GM18870 (cell line): ENCODE data around the gene GNE.
"Not testable (repeated sequence)": the region's sequence is repeated elsewhere in the genome, so short reads cannot be mapped to it uniquely, and the experiment has no call there.

Source experiments
- ATAC-seq: cut with Tn5 transposase; IDR thresholded peaks from one replicate; pipeline ENCODE4 v1.9.1; 2021; ENCODE audit warnings: moderate library complexity; ENCODE audit not compliant: unreplicated experiment

The GNE gene

DNA sequence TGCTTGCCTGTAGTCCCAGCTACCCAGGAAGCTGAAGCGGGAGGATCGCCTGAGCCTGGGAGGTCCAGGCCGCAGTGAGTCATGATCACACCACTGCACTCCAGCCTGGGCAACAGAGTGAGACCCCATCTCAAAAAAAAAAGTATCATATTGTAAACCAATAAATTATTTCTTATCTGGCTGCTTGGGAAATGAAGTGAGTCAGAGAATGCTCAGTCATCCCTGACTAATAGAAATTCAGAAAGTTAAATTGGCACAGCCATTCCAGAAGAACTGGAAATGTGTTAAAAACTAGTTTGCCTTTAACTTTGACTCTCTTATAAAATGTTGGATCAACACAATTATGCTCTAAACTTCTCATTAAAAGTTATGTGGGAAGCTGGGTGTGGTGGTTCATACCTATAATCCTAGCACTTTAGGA, 9.8 kb upstream of the GNE start:
- ATAC-seq: no peak

DNA sequence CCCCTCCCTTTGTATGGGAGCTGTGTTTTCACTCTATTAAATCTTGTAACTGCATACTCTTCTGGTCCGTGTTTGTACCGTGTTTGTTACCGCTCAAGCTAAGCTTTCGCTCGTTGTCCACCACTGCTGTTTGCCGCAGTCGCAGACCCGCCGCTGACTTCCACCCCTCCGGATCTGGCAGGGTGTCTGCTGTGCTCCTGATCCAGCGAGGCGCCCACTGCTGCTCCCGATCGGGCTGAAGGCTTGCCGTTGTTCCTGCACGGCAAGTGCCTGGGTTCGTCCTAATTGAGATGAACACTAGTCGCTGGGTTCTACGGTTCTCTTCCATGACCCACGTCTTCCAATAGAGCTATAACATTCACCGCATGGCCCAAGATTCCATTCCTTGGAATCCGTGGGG, 6.6 kb upstream of the GNE start:
- ATAC-seq: no peak

DNA sequence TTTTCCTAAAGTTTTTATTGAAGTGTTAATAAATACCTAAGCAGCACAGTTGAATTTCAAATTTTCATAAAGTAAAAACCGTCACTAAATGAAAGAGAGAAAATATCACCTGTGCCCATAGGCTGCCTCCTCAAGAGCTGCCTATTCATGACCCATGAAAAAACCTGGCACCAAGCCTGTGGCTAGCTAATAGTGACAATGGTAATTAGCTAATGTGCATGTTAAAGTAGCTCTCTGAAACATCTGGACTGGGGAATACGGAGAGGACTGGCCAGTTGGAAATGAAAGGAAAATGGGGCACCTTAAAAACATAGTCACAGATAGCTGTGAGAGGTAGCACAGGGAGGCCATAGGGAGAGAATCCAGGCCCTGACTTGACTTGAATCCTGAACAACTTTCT, 5.4 kb upstream of the GNE start:
- no peak for ATAC-seq

DNA sequence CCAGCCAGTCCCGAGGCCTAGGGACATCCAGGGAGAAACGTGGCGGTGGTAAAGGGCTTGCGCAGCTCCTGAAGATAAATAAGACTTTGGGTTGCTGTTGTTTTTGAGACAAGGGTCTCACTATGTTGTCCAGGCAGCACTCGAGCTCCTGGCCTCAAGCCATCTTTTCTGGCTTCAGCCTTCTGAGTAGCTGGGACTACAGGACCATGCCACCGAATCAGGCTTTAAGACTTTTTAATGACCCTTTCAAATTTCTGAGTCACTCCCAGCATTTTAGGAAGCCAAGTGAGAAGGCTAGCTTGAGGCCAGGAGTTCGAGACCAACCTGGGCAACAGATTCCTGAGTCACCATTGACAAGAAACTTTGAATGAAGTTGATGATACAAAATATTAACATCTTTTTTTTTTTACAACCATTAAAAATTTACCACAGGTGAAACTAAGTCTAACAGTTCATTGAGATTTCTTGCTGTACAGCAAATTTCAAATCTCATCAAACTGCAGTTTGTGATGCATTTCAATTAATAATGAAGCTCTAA, 817 bp upstream of the GNE start:
- ATAC-seq: no peak

DNA sequence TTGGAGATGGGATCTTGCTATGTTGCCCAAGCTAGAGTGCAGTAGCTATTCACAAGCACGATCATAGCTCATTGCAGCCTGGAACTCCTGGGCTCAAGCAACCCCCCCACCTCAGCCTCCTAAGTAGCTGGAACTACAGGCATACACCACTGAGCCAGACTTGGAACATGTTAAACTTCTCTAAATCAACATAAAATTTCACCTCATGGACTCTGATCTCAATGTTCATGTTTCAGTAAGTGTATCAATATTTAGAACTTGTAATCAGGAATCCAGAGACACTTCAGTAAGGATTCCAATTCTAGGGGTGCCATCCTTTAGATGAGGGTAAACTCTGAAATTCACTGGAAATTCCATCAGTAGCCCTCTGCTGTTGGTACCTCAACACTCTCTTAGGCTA, 6.8 kb downstream of the GNE start:
- no peak for ATAC-seq

DNA sequence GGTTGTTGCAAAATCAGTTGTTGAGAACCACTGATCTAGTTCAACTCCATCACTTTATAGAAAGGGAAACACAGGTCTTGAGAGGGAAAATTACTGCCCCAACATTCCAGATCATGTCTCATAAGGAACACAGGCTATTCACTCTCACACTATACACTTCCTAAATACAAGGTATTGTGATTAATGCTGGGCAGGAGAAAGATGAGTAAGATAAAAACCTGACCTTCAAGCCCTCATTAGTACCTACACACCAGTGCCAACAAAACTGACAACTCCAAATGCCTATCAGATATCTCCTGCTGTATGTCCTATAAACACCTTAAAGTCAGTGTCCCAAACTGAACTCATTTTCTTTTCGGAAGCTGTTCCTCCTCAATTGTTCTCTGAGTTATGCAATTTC, 8.2 kb downstream of the GNE start:
- no peak for ATAC-seq

DNA sequence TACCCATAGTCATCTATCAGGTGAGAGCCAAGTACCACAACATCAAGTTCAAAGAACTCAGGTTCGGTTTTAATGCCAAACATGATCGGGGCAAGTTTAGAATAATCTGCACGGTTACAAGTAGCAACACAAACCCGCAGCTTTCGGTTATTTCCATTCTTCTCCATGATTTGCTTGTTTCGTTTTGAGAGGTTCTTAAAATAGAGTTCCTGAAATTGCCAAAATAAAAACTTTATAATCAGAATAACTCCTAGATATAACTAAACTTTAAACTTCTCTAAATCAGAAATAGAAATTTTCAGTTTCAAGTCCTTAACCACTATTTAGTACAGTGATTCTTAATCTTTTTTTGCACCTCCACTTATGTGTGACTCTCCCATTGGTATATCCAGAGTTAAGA, 9.1 kb downstream of the GNE start:
- no peak for ATAC-seq

DNA sequence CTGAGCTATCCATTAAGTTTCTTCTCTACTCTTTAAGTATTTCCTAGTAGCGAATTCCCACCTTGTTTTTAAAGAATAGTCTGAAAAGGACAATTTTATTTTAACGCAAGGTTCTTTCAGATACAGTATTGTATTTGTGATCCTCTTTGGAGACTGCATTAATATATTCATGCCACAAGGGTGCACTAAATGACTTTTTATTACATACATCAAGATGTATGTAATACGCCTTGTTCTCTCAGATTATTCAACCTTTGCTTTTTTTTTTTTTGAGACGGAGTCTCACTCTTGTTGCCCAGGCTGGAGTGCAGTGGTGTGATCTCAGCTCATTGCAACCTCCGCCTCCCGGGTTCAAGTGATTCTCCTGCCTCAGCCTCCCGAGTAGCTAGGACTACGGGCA, 10.2 kb downstream of the GNE start:
- ATAC-seq: not testable (repeated sequence)

DNA sequence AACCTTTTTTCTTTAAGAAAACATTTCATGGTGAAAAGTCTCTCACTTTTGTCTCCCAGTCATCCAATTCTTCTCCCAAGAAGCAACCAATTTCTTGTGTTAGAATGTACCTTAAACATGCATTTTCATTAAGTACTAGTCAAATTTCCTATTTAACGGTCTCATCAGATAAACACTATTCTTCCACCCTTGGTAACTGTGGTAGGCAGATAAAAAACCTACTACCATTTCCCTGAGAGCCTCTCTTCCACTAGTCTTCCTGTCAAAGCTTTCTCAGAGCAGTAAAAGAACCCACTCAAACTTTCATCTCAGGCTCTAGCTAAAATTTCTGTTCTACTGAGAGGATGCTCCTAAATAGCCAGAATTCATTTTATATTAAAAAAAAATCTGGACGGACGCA, 10.9 kb downstream of the GNE start:
- no peak for ATAC-seq

DNA sequence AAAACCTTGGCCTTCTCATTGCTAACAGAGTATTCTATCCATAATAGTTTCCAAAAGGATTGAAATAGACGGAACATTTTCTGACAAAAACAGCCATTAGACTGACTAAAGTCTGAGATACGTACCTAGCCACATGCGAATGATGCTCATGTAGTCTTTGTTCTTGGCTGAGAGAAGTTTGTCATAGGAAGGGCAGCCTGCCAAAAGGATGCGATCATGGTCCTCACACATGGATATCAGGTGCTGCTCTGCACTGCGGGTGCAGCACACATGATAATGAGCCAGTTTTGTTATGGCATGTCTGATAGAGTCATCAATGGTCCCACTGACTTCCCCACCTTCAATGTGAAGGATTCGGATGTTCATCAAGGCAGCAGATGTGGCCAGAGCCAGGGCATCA, 12.3 kb downstream of the GNE start:
- ATAC-seq: no peak

DNA sequence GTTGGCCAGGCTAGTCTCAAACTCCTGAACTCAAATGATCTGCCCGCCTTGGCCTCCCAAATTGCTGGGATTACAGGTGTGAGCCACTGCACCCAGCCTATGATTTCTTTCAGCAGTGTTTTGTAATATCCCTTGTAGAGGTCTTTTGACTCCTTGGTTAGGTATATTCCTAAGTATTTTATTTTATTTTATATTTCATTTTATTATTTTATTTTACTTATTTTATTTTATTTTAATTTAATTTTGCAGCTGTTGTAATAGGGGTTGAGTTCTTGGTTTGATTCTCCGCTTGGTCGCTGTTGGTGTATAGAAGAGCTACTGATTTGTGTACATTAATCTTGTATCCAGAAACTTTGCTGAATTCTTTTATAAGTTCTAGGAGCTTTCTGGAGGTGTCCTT, 18.6 kb downstream of the GNE start:
- ATAC-seq: not testable (repeated sequence)

DNA sequence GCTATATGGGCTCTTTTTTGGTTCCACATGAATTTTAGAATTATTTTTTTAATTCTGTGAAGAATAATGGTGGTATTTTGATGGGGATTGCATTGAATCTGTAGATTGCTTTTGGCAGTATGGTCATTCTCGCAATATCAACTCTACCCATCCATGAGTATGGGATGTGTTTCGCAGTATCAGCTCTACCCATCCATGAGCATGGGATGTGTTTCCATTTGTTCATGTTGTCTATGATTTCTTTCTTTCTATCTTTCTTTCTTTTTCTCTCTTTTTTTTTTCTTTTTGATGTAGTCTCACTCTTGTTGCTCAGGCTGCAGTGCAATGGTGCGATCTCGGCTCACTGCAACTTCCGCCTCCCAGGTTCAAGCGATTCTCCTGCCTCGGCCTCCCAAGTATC, 19.0 kb downstream of the GNE start:
- ATAC-seq: not testable (repeated sequence)

DNA sequence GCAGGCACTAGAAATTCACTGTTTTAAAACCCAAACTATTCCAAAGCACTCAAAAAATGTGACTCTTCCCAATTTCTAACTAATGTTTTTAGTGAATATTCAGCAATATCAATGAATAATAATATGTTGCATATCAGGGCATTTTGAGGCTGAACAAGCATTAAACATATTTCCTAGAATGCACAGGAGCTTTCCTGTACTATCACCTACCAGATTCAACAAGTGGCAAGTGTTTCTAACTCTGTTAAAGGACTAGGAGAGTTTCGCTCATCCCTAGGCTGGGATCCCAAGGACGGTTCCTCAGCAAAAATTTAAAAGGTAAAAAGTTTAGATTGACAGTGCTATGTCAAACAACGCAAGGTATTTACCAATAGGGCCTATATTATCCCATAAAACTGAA, 21.0 kb downstream of the GNE start:
- no peak for ATAC-seq

DNA sequence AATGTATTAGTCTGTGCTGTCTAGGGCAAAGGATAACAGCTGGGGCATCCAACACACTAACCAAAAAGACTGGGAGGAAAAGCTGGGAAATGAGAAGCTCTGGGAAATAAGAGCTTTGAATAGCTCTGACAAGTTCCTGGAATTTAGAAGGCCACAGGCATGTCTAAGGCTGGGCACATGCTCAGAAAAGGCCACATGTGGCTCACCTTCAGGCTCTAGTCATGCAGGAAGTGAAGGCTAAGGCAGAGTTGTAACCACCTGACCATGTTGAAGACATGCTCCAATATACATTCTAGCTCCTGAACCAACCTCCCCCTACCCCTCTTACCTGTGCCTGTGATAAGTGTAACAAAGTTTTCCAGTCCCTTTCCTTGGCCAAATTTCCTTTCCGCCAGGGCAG, 35.8 kb downstream of the GNE start:
- ATAC-seq: no peak

DNA sequence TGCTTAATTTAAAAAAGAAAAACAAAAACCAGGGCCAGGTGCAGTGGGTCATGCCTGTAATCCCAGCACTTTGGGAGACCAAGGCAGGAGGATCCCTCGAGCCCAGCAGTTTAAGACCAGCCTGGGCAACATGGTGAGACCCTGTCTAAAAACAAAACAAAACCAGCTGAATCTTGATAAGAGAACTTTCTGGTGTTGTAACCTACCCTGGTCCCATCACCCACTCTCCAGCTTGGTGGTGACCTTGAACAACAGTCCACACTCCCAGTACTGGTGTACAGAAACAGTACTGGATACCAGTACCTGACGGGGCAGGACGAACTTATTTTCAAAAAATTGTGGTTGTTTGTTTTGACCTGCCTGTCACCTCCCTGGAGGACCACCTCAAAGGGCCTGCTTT, 36.6 kb downstream of the GNE start:
- ATAC-seq: no peak

DNA sequence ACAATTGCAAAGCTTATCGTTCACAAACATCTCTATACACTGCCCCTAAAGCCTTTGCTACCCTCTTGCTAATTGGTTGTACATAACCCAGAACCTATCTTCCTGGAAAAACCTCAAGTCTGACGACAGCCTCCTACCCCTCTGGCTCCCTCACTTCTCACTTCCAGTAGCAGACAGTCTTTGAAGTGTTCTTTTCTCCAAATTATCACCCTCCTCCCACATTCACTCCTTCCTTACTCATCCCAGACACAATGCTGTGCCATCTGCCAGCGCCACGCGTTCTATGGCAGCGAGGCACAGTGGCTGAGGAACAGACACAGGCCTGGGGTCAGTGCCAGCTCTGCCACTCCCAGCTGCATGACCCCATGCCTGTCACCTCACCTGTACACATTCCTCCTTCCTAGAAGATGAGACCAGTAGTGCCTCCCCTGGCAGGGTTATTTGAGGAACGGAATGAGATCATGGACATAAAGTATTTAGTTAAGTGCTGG, 39.8 kb downstream of the GNE start:
- ATAC-seq: no peak

DNA sequence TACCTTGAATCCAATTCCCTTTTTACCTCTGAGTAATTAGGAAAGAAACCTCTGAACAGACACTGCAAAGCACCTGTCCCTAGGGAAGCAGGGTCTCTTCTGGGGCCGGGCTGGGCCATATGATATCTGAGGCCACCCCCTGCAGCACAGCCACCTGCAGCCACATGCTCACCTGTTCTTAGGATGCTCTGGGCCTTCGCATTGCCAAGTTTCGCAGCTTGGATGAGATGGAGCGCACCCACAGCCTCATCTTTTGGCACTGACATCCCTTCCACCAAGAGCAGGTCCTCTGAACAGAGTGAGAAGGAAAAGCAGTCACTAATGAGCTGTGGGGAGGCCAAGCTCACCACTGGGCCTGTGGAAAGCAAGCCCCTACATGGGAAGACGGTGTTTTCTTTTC, 40.2 kb downstream of the GNE start:
- ATAC-seq: no peak

DNA sequence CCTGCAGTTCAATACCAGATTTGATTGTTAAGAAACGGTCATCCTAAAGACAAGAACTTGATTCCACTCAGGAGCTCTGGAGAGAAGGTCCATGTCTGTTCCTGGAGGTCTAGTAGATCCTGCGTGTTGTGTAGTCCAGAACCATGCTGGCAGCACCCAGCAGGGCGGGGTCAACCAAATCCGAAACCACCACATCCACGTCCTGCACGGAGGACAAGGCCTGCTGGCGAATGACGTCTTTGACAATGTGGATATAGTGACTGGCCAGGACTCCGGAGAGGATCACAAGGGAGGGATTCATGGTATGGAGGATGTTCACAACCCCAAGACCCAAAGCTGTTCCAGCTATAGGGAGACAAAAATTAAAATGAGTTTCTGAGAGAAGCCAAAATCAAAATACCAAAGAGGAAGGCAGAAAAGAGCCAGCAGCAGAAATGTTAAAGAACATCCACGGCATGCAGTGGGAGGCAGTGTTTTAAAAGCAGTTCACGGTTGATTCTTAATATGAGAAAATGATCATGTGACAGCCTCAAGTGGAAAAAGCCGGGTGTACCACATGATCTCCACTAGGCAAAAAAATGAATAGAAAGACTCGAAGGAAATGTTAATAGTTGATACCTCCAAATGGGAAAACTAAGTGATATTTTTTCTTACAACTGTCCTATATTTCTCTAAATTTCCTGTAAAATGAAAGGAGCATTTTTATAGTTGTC, 40.8 kb downstream of the GNE start:
- no peak for ATAC-seq

DNA sequence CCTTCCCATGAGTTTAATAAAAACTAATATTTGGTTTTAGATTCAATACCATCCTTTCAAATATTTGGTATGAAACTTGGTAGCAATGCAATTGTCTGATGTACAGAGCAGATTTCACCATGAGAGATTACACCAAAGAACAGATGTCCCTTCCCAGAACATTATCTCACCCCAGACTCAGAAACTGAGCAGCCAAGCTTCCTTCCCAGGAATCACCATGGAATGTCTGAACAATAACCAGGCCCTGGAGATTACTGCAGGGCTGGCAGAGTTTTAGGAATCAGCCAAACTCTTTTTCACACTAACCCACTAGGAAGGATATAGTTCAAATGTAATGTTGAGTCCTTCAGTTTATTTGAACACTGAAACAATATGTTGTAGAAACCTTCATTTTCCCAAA, 43.7 kb downstream of the GNE start:
- no peak for ATAC-seq

DNA sequence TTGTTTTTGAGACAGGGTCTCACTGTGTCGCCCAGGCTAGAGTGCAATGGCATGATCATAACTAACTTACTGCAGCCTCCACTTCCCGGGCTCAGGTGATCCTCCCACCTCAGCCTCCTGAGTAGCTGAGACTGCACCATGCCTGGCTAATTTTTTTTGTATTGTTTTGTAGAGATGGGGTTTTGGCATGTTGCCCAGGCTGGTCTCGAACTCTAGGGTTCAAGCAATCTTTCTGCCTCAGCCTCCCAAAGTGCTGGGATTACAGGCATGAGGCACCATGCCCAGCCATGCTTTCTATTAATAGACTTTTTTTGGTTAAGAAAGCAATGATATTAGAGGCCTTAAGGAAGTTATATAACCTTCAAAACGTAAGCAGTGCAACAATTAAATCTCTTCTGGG, 44.3 kb downstream of the GNE start:
- no peak for ATAC-seq

DNA sequence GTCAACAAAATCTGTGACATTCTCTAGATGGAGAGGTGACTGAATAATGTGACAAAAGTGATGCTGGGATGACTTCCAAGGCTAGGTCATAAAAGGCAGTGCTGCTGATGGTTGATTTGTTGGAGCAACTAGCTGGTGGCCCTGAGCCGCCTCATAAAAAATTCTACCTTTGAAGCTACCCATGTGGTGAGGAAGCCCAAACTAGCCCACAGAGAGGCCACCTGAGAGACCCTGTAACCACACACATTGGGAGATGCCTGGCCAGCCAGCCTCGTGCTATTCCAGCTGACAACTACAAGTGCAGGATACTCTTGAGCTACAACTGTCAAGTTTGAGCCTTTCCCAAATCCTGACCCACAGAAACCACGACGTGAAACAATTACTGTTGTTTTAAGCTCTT, 44.9 kb downstream of the GNE start:
- no peak for ATAC-seq

DNA sequence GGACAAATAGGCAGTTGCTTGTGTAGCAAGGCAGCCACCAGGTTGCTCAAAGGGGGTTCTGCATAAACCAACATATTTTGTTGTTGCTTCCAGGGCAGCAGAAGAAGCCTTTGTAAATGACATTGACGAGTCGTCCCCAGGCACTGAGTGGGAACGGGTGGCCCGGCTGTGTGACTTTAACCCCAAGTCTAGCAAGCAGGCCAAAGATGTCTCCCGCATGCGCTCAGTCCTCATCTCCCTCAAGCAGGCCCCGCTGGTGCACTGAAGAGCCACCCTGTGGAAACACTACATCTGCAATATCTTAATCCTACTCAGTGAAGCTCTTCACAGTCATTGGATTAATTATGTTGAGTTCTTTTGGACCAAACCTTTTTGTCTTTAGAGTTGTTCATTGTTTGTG, 46.7 kb downstream of the GNE start:
- ATAC-seq: no peak

DNA sequence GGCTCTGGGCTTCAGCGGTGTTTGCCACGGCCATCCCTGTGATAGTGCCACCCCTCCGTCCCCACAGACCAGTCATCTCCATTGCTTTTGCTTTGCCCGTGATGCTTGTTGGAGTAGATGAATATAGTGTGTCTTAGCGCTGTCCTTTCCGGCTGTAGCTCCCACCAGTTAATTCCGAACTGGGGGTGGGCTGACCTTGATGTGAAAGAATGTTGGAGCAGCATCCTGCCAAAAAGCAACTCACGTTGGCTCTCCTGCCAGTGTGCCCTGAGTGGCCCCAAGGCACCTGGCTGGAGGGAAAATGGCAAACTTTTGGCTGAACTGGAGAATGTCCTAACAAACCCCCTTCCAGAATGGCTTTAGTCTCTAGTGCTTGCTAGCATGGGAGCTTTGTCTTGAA, 47.5 kb downstream of the GNE start:
- ATAC-seq: no peak
